SIG-M5 (cell line): ENCODE results near the gene TMEM138.
"Not testable (repeated sequence)": the region's sequence is repeated elsewhere in the genome, so short reads cannot be mapped to it uniquely, and the experiment has no call there.

Source experiments
- DNase-seq: peaks from one replicate; lab custom pipeline; 2025; lab: John Stamatoyannopoulos, UW

TMEM138 gene

GRCh38 chr11:61367406-61367805, 5.2 kb downstream of the TMEM138 start:
- DNase-seq: no peak

- DNase-seq: no peak
These were observed 6.5 kb downstream of the TMEM138 start for GRCh38 chr11:61368646-61369045.

GRCh38 chr11:61369372-61370348, 7.5 kb downstream of the TMEM138 start:
- no peak for DNase-seq

GRCh38 chr11:61370349-61371005, 8.3 kb downstream of the TMEM138 start:
- no peak for DNase-seq

GRCh38 chr11:61372659-61373420, 10.7 kb downstream of the TMEM138 start:
- no peak for DNase-seq

GRCh38 chr11:61375761-61376108, 13.6 kb downstream of the TMEM138 start:
- no peak for DNase-seq

GRCh38 chr11:61377461-61378160, 15.4 kb downstream of the TMEM138 start:
- DNase-seq: no peak

- peak; percentile 40 for DNase-seq
These were observed 16.6 kb downstream of the TMEM138 start for GRCh38 chr11:61378713-61379313.

- DNase-seq: no peak
These were observed 18.7 kb downstream of the TMEM138 start for GRCh38 chr11:61380884-61381283.

- DNase-seq: not testable (repeated sequence)
These were observed 21.7 kb downstream of the TMEM138 start for GRCh38 chr11:61383859-61384258.

GRCh38 chr11:61384271-61385242, 22.4 kb downstream of the TMEM138 start:
- DNase-seq: no peak

- no peak for DNase-seq
These were observed 28.0 kb downstream of the TMEM138 start for GRCh38 chr11:61390161-61390560.

- no peak for DNase-seq
These were observed 30.9 kb downstream of the TMEM138 start for GRCh38 chr11:61392981-61393595.

GRCh38 chr11:61401173-61401572, 39.0 kb downstream of the TMEM138 start:
- DNase-seq: no peak

- DNase-seq: no peak
These were observed 39.4 kb downstream of the TMEM138 start for GRCh38 chr11:61401573-61401972.

- no peak for DNase-seq
These were observed 41.5 kb downstream of the TMEM138 start for GRCh38 chr11:61403658-61404057.

- no peak for DNase-seq
These were observed 41.9 kb downstream of the TMEM138 start for GRCh38 chr11:61404103-61404502.

- no peak for DNase-seq
These were observed 42.5 kb downstream of the TMEM138 start for GRCh38 chr11:61404641-61405040.

- DNase-seq: no peak
These were observed 43.9 kb downstream of the TMEM138 start for GRCh38 chr11:61406067-61406466.
